Calu3 (cell line): ENCODE results near the gene AKR1E2. TPM values are rescaled to one million over a fixed set of nuclear protein-coding genes. Genes with fewer than 3 reads are reported as not detected.

Experiments
- BruUV-seq: library from RNA; stranded (reverse); fragments of 400-500 nt; replicated peaks from 2 replicates; lab custom pipeline; 2021; lab: Mats Ljungman, UMichigan
- CTCF ChIA-PET: fragments of 300-600 bp; sonication (Branson Sonifier 250); formaldehyde crosslinking; loops from one replicate; lab custom pipeline; 2022; ENCODE audit warnings: antibody characterized with exemption; lab: Charles Lee
- DNase-seq: peaks from one replicate; pipeline ENCODE4 v3.0.0; 2022
- H3K27ac Mint-ChIP-seq: one replicate; pipeline ENCODE4 v1.8.0; 2022; ENCODE audit warnings: mixed read lengths; ENCODE audit not compliant: unreplicated experiment
- H3K27me3 Mint-ChIP-seq: one replicate; pipeline ENCODE4 v1.8.0; 2022; ENCODE audit warnings: mixed read lengths; ENCODE audit not compliant: unreplicated experiment
- H3K36me3 Mint-ChIP-seq: one replicate; pipeline ENCODE4 v1.8.0; 2022; ENCODE audit warnings: mild to moderate bottlenecking, moderate library complexity, mixed read lengths; ENCODE audit not compliant: insufficient read depth, unreplicated experiment
- H3K4me1 Mint-ChIP-seq: one replicate; pipeline ENCODE4 v1.8.0; 2022; ENCODE audit warnings: mild to moderate bottlenecking, low read depth, mixed read lengths; ENCODE audit not compliant: unreplicated experiment
- H3K4me3 Mint-ChIP-seq: one replicate; pipeline ENCODE4 v1.8.0; 2022; ENCODE audit warnings: mild to moderate bottlenecking, low read depth, moderate library complexity, mixed read lengths; ENCODE audit not compliant: unreplicated experiment
- H3K9me3 Mint-ChIP-seq: one replicate; pipeline ENCODE4 v1.8.0; 2022; ENCODE audit warnings: low read depth, mixed read lengths; ENCODE audit not compliant: unreplicated experiment
- intact Hi-C: fragments of 100-400 bp; cut with micrococcal nuclease; formaldehyde crosslinking; loops from one replicate; pipeline ENCODE4 v1.10.0; 2022; ENCODE audit not compliant: unreplicated experiment
- total RNA-seq: library from RNA; stranded (reverse); gene quantifications from 2 replicates; pipeline ENCODE4 v1.2.3, GENCODE V29; 2022
- TF ChIP-seq, protein P1 (sequence below): fragments of 200-600 bp; IDR thresholded peaks from one replicate; pipeline ENCODE4 v1.8.0; 2022; ENCODE audit warnings: antibody characterized with exemption; ENCODE audit not compliant: unreplicated experiment

AKR1E2 gene
- total RNA-seq, 1 experiment from 2014 or later: 2.8 TPM

DNA sequence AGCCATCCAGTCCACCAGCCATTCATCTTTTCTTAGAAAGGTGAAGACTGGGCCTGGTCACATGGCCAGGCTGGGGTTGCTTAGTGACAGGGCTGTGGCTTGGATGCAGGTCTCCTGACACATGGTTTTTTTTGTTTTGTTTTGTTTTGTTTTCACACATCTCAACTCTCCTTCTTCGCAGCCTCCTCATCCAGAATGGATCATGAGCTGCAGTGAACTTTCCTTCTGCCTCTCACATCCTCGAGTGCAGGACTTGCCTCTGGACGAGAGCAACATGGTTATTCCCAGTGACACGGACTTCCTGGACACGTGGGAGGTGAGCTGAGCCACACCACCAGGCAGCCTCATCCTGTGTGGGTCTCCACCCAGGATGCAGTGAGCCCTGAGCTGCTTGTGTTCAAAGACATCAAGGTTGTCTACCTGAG, 9.5 kb downstream of the AKR1E2 start:
- H3K4me3 Mint-ChIP-seq: no peak overlapping the region
- no peak overlapping the region for H3K27ac Mint-ChIP-seq
- H3K9me3 Mint-ChIP-seq: no peaks in the 10 kb centered on the region
- no peaks in the 10 kb centered on the region for H3K36me3 Mint-ChIP-seq
- CTCF ChIA-PET: no interaction called here
- H3K4me1 Mint-ChIP-seq: no peaks in the 10 kb centered on the region
- H3K27me3 Mint-ChIP-seq: no peaks in the 10 kb centered on the region
- TF ChIP-seq, protein P1, sequence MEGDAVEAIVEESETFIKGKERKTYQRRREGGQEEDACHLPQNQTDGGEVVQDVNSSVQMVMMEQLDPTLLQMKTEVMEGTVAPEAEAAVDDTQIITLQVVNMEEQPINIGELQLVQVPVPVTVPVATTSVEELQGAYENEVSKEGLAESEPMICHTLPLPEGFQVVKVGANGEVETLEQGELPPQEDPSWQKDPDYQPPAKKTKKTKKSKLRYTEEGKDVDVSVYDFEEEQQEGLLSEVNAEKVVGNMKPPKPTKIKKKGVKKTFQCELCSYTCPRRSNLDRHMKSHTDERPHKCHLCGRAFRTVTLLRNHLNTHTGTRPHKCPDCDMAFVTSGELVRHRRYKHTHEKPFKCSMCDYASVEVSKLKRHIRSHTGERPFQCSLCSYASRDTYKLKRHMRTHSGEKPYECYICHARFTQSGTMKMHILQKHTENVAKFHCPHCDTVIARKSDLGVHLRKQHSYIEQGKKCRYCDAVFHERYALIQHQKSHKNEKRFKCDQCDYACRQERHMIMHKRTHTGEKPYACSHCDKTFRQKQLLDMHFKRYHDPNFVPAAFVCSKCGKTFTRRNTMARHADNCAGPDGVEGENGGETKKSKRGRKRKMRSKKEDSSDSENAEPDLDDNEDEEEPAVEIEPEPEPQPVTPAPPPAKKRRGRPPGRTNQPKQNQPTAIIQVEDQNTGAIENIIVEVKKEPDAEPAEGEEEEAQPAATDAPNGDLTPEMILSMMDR: no peak
- no TSS peak for BruUV-seq
- intact Hi-C loops: no loop called here
- DNase-seq: no peak

DNA sequence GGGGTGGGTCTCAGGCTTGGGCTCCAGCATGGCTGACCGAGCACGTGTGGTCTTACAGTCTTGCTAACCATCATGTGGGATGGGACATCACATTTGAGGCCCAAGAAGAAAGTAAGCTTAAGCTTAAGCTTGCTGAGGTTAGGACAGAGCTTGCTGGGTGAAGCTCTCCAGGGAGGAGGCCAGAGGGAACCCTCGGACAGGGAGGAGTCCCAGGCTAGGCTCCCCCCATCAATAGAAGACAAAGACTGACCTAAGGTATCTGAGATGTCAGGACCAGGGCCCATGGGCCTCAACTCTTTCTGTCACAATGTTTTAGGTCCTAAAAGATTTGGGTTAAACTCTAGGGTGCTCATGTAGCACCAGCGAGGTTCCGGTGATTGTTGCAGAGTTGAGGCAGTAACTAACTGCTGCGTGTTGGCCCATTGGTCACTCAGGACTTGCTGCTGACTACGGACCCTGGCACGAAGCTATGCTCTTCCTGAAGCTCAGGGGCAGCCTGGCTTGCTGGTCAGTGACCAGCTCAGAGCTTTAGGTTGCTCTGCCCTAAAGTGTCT, 10.5 kb downstream of the AKR1E2 start:
- Mint-ChIP-seq H3K27me3 (no peaks in the 10 kb centered on the region), H3K36me3 (no peaks in the 10 kb centered on the region), H3K4me3 (no peak overlapping the region), H3K9me3 (no peaks in the 10 kb centered on the region), H3K27ac (no peak overlapping the region), H3K4me1 (no peaks in the 10 kb centered on the region)
- BruUV-seq: no TSS peak
- TF ChIP-seq, protein P1: no peak
- DNase-seq: no peak
- intact Hi-C loops: no loop called here
- CTCF ChIA-PET: interaction anchor here (1.1 kb wide), 1 partner anchor 13 kb away, joined by 3 read pairs; no protein-coding TSS in a partner anchor

DNA sequence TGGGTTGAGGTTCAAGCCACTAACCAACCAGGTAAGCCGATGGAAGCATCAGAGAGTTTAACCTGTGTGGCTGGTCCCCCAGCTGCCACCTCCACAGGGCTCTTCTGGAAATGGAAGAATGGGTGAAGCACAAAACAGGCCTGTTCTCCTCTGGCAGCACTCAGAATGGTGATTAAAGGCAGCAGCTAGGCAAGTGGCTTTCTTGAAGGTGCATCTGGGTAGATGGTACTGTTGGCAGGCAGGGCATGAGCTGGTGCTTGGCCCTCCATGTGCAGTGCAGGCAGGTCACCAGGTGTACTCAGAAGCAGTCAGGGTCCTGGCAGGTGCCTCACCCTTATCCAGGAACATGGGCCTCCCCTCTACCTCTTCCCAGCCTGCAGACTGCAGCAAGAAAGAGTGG, 11.5 kb downstream of the AKR1E2 start:
- DNase-seq: no peak
- Mint-ChIP-seq H3K36me3 (no peaks in the 10 kb centered on the region), H3K27ac (no peak overlapping the region), H3K27me3 (no peaks in the 10 kb centered on the region), H3K4me1 (no peaks in the 10 kb centered on the region), H3K9me3 (no peaks in the 10 kb centered on the region), H3K4me3 (no peak overlapping the region)
- TF ChIP-seq, protein P1: no peak
- CTCF ChIA-PET: interaction anchor here (1.1 kb wide), 1 partner anchor 12 kb away, joined by 3 read pairs; no protein-coding TSS in a partner anchor
- BruUV-seq: no TSS peak
- intact Hi-C loops: no loop called here

DNA sequence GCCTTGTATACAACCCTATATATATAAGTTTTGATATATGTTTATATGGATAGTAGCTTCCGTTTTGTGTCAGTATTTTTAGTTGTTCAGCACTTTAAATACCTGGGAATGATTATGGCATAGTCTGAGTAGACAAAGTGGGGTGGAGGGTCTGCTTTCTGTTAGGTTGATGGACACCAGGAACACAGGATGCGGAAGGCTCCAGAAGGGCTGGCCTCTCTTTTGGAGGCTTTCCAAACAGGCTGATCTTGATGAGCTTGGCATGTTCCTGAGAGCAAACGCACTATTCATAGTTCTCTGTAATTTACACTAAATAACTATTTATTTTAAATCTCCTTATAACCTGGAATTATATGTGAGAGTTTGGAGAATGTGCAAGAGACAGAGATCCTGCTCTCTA, 12.7 kb downstream of the AKR1E2 start:
- no peaks in the 10 kb centered on the region for H3K36me3 Mint-ChIP-seq

More for the DNA sequence above, 12.7 kb downstream of the AKR1E2 start:
- Mint-ChIP-seq H3K27me3 (no peaks in the 10 kb centered on the region), H3K9me3 (no peaks in the 10 kb centered on the region), H3K27ac (no peak overlapping the region), H3K4me3 (no peak overlapping the region), H3K4me1 (no peaks in the 10 kb centered on the region)
- no TSS peak for BruUV-seq
- DNase-seq: no peak
- intact Hi-C loops: no loop called here
- TF ChIP-seq, protein P1: no peak
- CTCF ChIA-PET: interaction anchor here (1.1 to 1.2 kb wide), 2 partner anchors 11 to 24 kb away, joined by 3 to 4 read pairs; no protein-coding TSS in a partner anchor
